Measurements from ENCODE around the gene PUM1. TPM values are rescaled to one million over a fixed set of nuclear protein-coding genes. Genes with fewer than 3 reads are reported as not detected.

PUM1 gene
- total RNA-seq, 1 donor from 2014 or later: 143 TPM

- DNase-seq (ENCODE audit: low read depth) (no peak), FAIRE-seq (no peak)
- H3K4me1 Mint-ChIP-seq (ENCODE audit: low read depth, unreplicated experiment): peaks cover 19% of the 10 kb centered on the region
- H3K9me3 Mint-ChIP-seq (ENCODE audit: unreplicated experiment): no peaks in the 10 kb centered on the region
- no peak overlapping the region for H2AFZ ChIP-seq (ENCODE audit: low read depth, low read length)
- peaks cover 80% of the 10 kb centered on the region for H3K79me2 ChIP-seq (ENCODE audit: insufficient read depth, low read length)
- no peaks in the 10 kb centered on the region for H3K27me3 Mint-ChIP-seq (ENCODE audit: low read depth, unreplicated experiment)
- peaks cover 10% of the 10 kb centered on the region for H3K36me3 Mint-ChIP-seq (ENCODE audit: low read depth, unreplicated experiment)
- TF ChIP-seq CTCF (IDR thresholded peaks at IDR 0.05; ENCODE audit: insufficient read depth, low read depth, low read length): no peak
- no peak for TF ChIP-seq EZH2 (IDR thresholded peaks at IDR 0.05; ENCODE audit: insufficient read depth, low read length)
- no peak overlapping the region for H3K9ac ChIP-seq (ENCODE audit: low read length)
- no peaks in the 10 kb centered on the region for H3K27me3 ChIP-seq (ENCODE audit: insufficient read depth, low read length)
- no peaks in the 10 kb centered on the region for H3K9me3 ChIP-seq (ENCODE audit: insufficient read depth, low read depth, low read length)
- H3K27ac ChIP-seq (ENCODE audit: low read depth, low read length): no peak overlapping the region
- peaks cover 20% of the 10 kb centered on the region for H3K4me1 ChIP-seq (ENCODE audit: insufficient read depth, low read length)
- peaks cover 82% of the 10 kb centered on the region for H4K20me1 ChIP-seq (ENCODE audit: insufficient read depth, low read length)
- no peak overlapping the region for H3K4me2 ChIP-seq (ENCODE audit: low read length)
- H3K4me3 Mint-ChIP-seq (ENCODE audit: unreplicated experiment): no peak overlapping the region
- H3K4me3 ChIP-seq (ENCODE audit: insufficient read depth, low read depth, low read length): no peak overlapping the region
- H3K27ac Mint-ChIP-seq (ENCODE audit: unreplicated experiment): no peak overlapping the region
- H3K36me3 ChIP-seq (ENCODE audit: insufficient read depth, low read length): no peaks in the 10 kb centered on the region
These were observed 165.7 kb downstream of the PUM1 start for GRCh38 chr1:30899577-30900389.

GRCh38 chr1:30898031-30898815 is 167.3 kb downstream of the PUM1 start:
- H3K4me3 Mint-ChIP-seq (ENCODE audit: unreplicated experiment): no peak overlapping the region
- Histone ChIP-seq H3K79me2 (ENCODE audit: insufficient read depth, low read length) (peaks cover 79% of the 10 kb centered on the region), H3K27ac (ENCODE audit: low read depth, low read length) (no peak overlapping the region), H3K9ac (ENCODE audit: low read length) (no peak overlapping the region), H3K4me2 (ENCODE audit: low read length) (no peak overlapping the region), H4K20me1 (ENCODE audit: insufficient read depth, low read length) (peaks cover 85% of the 10 kb centered on the region), H3K4me3 (ENCODE audit: insufficient read depth, low read depth, low read length) (no peak overlapping the region), H3K9me3 (ENCODE audit: insufficient read depth, low read depth, low read length) (no peaks in the 10 kb centered on the region), H2AFZ (ENCODE audit: low read depth, low read length) (no peak overlapping the region), H3K27me3 (ENCODE audit: insufficient read depth, low read length) (no peaks in the 10 kb centered on the region), H3K36me3 (ENCODE audit: insufficient read depth, low read length) (no peaks in the 10 kb centered on the region), H3K4me1 (ENCODE audit: insufficient read depth, low read length) (peaks cover 20% of the 10 kb centered on the region)
- no peak for FAIRE-seq
- H3K4me1 Mint-ChIP-seq (ENCODE audit: low read depth, unreplicated experiment): peaks cover 30% of the 10 kb centered on the region
- H3K36me3 Mint-ChIP-seq (ENCODE audit: low read depth, unreplicated experiment): peaks cover 10% of the 10 kb centered on the region
- TF ChIP-seq CTCF (IDR thresholded peaks at IDR 0.05; ENCODE audit: insufficient read depth, low read depth, low read length): no peak
- no peak for TF ChIP-seq EZH2 (IDR thresholded peaks at IDR 0.05; ENCODE audit: insufficient read depth, low read length)
- DNase-seq (ENCODE audit: low read depth): no peak
- H3K27me3 Mint-ChIP-seq (ENCODE audit: low read depth, unreplicated experiment): no peaks in the 10 kb centered on the region
- no peaks in the 10 kb centered on the region for H3K9me3 Mint-ChIP-seq (ENCODE audit: unreplicated experiment)
- no peak overlapping the region for H3K27ac Mint-ChIP-seq (ENCODE audit: unreplicated experiment)

Measured in astrocyte (in vitro differentiated cells and primary cell).